HCT116 (cell line): ENCODE data around the gene DNAJC6. TPM values are rescaled to one million over a fixed set of nuclear protein-coding genes. Genes with fewer than 3 reads are reported as not detected.

ENCODE experiments used
- ATAC-seq: fragments of 200-7000 bp; cut with Tn5 transposase; 2 replicates; pipeline ENCODE4 v1.9.1; 2020; ENCODE audit warnings: mild to moderate bottlenecking, moderate library complexity
- BruUV-seq: library from RNA; stranded (reverse); fragments of 400-500 nt; replicated peaks from 2 replicates; lab custom pipeline; 2021; lab: Mats Ljungman, UMichigan
- CTCF ChIA-PET: fragments of 300-600 bp; sonication (Branson Sonifier 250); formaldehyde crosslinking; loops from one replicate; lab custom pipeline; 2021; ENCODE audit warnings: antibody characterized with exemption; lab: Charles Lee
- POLR2A ChIA-PET: fragments of 300-600, 350-600 bp; sonication (Branson Sonifier 250); formaldehyde crosslinking; loops from one replicate; lab custom pipeline; 2021; ENCODE audit warnings: antibody characterized with exemption; lab: Charles Lee
- RAD21 ChIA-PET, 2 experiments: fragments of 300-600 bp; sonication (Branson Sonifier 250); formaldehyde crosslinking; loops; one replicate each; lab custom pipeline; 2023; ENCODE audit warnings: low total read pairs in 2 of 2; ENCODE audit not compliant: uncharacterized antibody in 2 of 2, unreplicated experiment in 2 of 2, low non-redundant PET in 1 of 2; lab: Charles Lee
- DNase-seq: peaks from one replicate; pipeline ENCODE4 v3.0.0-alpha.2; 2010; ENCODE audit warnings: low read depth, low spot score
- H2AFZ ChIP-seq: fragments of 200-600 bp; shearing (Covaris generic), sonication (generic); 2 replicates; pipeline ENCODE4 v1.6.1; 2017; ENCODE audit warnings: low read depth, mixed run types, mixed read lengths, antibody characterized with exemption, low read length; ENCODE audit not compliant: poor library complexity, severe bottlenecking
- H3K27ac ChIP-seq: 2 replicates; pipeline ENCODE4 v1.5.1; 2012; ENCODE audit warnings: low read depth, low read length
- H3K27me3 ChIP-seq: fragments of 200-600 bp; sonication (generic); 2 replicates; pipeline ENCODE4 v1.6.1; 2016; ENCODE audit warnings: mixed run types, low read length, mixed read lengths; ENCODE audit not compliant: insufficient read depth
- H3K36me3 ChIP-seq, 2 experiments: fragments of 200-500 bp in 1 of 2; fragments of 200-600 bp in 1 of 2; sonication (Bioruptor generic) in 1 of 2; sonication (generic) in 1 of 2; 2 replicates each; pipeline versions ENCODE4 v1.5.1 to v1.6.1; 2014 to 2016; ENCODE audit warnings: low read length in 2 of 2, inconsistent platforms in 1 of 2, mixed read lengths in 1 of 2, mixed run types in 1 of 2; ENCODE audit not compliant: insufficient read depth in 2 of 2, control insufficient read depth in 1 of 2
- H3K4me1 ChIP-seq, 2 experiments: fragments of 200-600 bp in 1 of 2; sonication (generic) in 1 of 2; 2 replicates each; pipeline versions ENCODE4 v1.5.1 to v1.6.1; 2012 to 2017; ENCODE audit warnings: low read length in 2 of 2, inconsistent platforms in 1 of 2, mild to moderate bottlenecking in 1 of 2, mixed read lengths in 1 of 2, mixed run types in 1 of 2, moderate library complexity in 1 of 2; ENCODE audit not compliant: insufficient read depth in 2 of 2, control insufficient read depth in 1 of 2
- H3K4me2 ChIP-seq: fragments of 200-600 bp; sonication (generic); 2 replicates; pipeline ENCODE4 v1.6.1; 2017; ENCODE audit warnings: mixed run types, low read length, mixed read lengths
- H3K4me3 ChIP-seq, 2 experiments: fragments of 200-600 bp in 1 of 2; sonication (generic) in 1 of 2; replicated peaks in 1 of 2; 2 replicates each; pipeline ENCODE4 v1.5.1; 2011 to 2016; ENCODE audit warnings: low read length in 2 of 2, control low read depth in 1 of 2, low read depth in 1 of 2, mild to moderate bottlenecking in 1 of 2, mixed read lengths in 1 of 2, mixed run types in 1 of 2
- H3K79me2 ChIP-seq: fragments of 200-600 bp; sonication (generic); 2 replicates; pipeline ENCODE4 v1.6.1; 2017; ENCODE audit warnings: mild to moderate bottlenecking, mixed run types, low read length, moderate library complexity, mixed read lengths; ENCODE audit not compliant: insufficient read depth
- H3K9ac ChIP-seq: fragments of 200-600 bp; sonication (generic); 2 replicates; pipeline ENCODE4 v1.6.1; 2016; ENCODE audit warnings: low read length, mixed read lengths
- H3K9me2 ChIP-seq: fragments of 200-600 bp; sonication (generic), shearing (Covaris generic); 2 replicates; pipeline ENCODE4 v1.6.1; 2017; ENCODE audit warnings: mixed run types, mild to moderate bottlenecking, moderate library complexity; ENCODE audit not compliant: insufficient read depth
- H3K9me3 ChIP-seq, 2 experiments: fragments of 200-500 bp in 1 of 2; fragments of 200-600 bp in 1 of 2; sonication (Bioruptor generic) in 1 of 2; sonication (generic) in 1 of 2; 2 replicates each; pipeline ENCODE4 v1.6.1; 2014 to 2017; ENCODE audit warnings: low read length in 2 of 2, mixed read lengths in 2 of 2, inconsistent platforms in 1 of 2, low read depth in 1 of 2, mild to moderate bottlenecking in 1 of 2, mixed run types in 1 of 2, moderate library complexity in 1 of 2; ENCODE audit not compliant: control insufficient read depth in 1 of 2, insufficient read depth in 1 of 2
- H4K20me1 ChIP-seq: fragments of 200-600 bp; sonication (generic), shearing (Covaris generic); 2 replicates; pipeline ENCODE4 v1.6.1; 2017; ENCODE audit warnings: mixed run types, mild to moderate bottlenecking, moderate library complexity; ENCODE audit not compliant: insufficient read depth
- ATF3 ChIP-seq: IDR thresholded peaks from 2 replicates; pipeline ENCODE4 v1.6.1; 2012
- CBX3 ChIP-seq: IDR thresholded peaks from 2 replicates; pipeline ENCODE4 v1.6.1; 2012; ENCODE audit warnings: low read depth
- CEBPB ChIP-seq: IDR thresholded peaks from 2 replicates; pipeline ENCODE4 v1.6.1; 2012; ENCODE audit warnings: low read depth
- EGR1 ChIP-seq: IDR thresholded peaks from 2 replicates; pipeline ENCODE4 v1.6.1; 2012; ENCODE audit warnings: low read depth
- ELF1 ChIP-seq: IDR thresholded peaks from 2 replicates; pipeline ENCODE4 v1.6.1; 2012; ENCODE audit warnings: low read depth, borderline replicate concordance
- FOSL1 ChIP-seq: IDR thresholded peaks from 2 replicates; pipeline ENCODE4 v1.6.1; 2012; ENCODE audit warnings: low read depth
- JUND ChIP-seq: IDR thresholded peaks from 2 replicates; pipeline ENCODE4 v1.6.1; 2012
- MAX ChIP-seq: IDR thresholded peaks from 2 replicates; pipeline ENCODE4 v1.6.1; 2012
- POLR2AphosphoS5 ChIP-seq: IDR thresholded peaks from 2 replicates; pipeline ENCODE4 v1.6.1; 2011; ENCODE audit warnings: mild to moderate bottlenecking, low read depth, low read length, moderate library complexity
- RAD21 ChIP-seq: IDR thresholded peaks from 2 replicates; pipeline ENCODE4 v1.6.1; 2012; ENCODE audit warnings: low read depth, mild to moderate bottlenecking
- SIN3A ChIP-seq: IDR thresholded peaks from 2 replicates; pipeline ENCODE4 v1.6.1; 2012; ENCODE audit warnings: low read depth
- SP1 ChIP-seq: IDR thresholded peaks from 2 replicates; pipeline ENCODE4 v1.6.1; 2012; ENCODE audit warnings: low read depth
- SRF ChIP-seq: IDR thresholded peaks from 2 replicates; pipeline ENCODE4 v1.6.1; 2012; ENCODE audit warnings: low read depth
- TCF7L2 ChIP-seq: IDR thresholded peaks from 2 replicates; pipeline ENCODE4 v1.7.0; 2011; ENCODE audit warnings: borderline replicate concordance, inconsistent platforms; ENCODE audit not compliant: insufficient read depth, insufficient read length; ENCODE audit errors: extremely low read depth
- YY1 ChIP-seq: IDR thresholded peaks from 2 replicates; pipeline ENCODE4 v1.6.1; 2011; ENCODE audit warnings: low read length, low read depth, moderate library complexity, mild to moderate bottlenecking; ENCODE audit not compliant: insufficient replicate concordance; ENCODE audit errors: extremely low read depth
- ZFX ChIP-seq: fragments of 450-650 bp; IDR thresholded peaks from 2 replicates; pipeline ENCODE4 v1.6.1; 2017
- ZNF274 ChIP-seq: fragments of 200-500 bp; sonication (Bioruptor generic); IDR thresholded peaks from 2 replicates; pipeline ENCODE4 v1.6.1; 2014; ENCODE audit warnings: mild to moderate bottlenecking, low read depth, low read length, inconsistent platforms
- intact Hi-C: fragments of 100-400 bp; cut with micrococcal nuclease; formaldehyde crosslinking; loops from 2 replicates; pipeline ENCODE4 v1.10.0; 2022
- total RNA-seq: library from RNA; stranded (reverse); gene quantifications from one replicate; pipeline ENCODE4 v1.2.1, GENCODE V29; 2021; ENCODE audit not compliant: unreplicated experiment
- TF ChIP-seq, protein P1 (sequence below), 3 experiments: fragments of 200-600 bp in 1 of 3; sonication (generic) in 1 of 3; IDR thresholded peaks in 2 of 3; conservative IDR thresholded peaks in 1 of 3; 2 replicates each; pipeline ENCODE4 v1.5.1; 2012 to 2017; ENCODE audit warnings: low read depth in 2 of 3, low read length in 2 of 3, antibody characterized with exemption in 1 of 3, borderline replicate concordance in 1 of 3, control low read depth in 1 of 3, mild to moderate bottlenecking in 1 of 3, mixed read lengths in 1 of 3, mixed run types in 1 of 3, moderate library complexity in 1 of 3; ENCODE audit not compliant: insufficient read depth in 1 of 3

Gene DNAJC6
- total RNA-seq, 1 experiment from 2014 or later: 9.0 TPM

- ATAC-seq (no peak), DNase-seq (no peak)
- Histone ChIP-seq H4K20me1 (no peaks in the 10 kb centered on the region), H3K9me3 (no peaks in the 10 kb centered on the region), H3K79me2 (no peaks in the 10 kb centered on the region), H3K36me3 (no peaks in the 10 kb centered on the region), H3K4me1 (peaks cover 5 to 12% of the 10 kb centered on the region in 2 experiments; a peak in 3 of 4 replicates), H3K9me2 (no peaks in the 10 kb centered on the region), H3K4me2 (no peak overlapping the region), H3K4me3 (no peak overlapping the region), H3K27ac (no peak overlapping the region), H2AFZ (no peak overlapping the region), H3K27me3 (no peaks in the 10 kb centered on the region), H3K9ac (no peak overlapping the region)
- intact Hi-C loops: no loop called here
- no TSS peak for BruUV-seq
- ChIA-PET POLR2A (no interaction called here), RAD21 (no interaction called here), CTCF (no interaction called here)
- no peak for TF ChIP-seq SIN3A
- TF ChIP-seq JUND: no peak
- no peak for TF ChIP-seq ATF3
- peak; percentile 29; the same call in 1 of the 2 replicates for TF ChIP-seq CEBPB
- TF ChIP-seq ZNF274: no peak
- no peak for TF ChIP-seq RAD21
These were observed 33.9 kb downstream of the DNAJC6 start for GRCh38 chr1:65343286-65343685.

- Histone ChIP-seq H4K20me1 (no peaks in the 10 kb centered on the region), H3K36me3 (no peaks in the 10 kb centered on the region), H3K4me2 (no peak overlapping the region), H3K9me3 (no peaks in the 10 kb centered on the region), H2AFZ (no peak overlapping the region), H3K79me2 (no peaks in the 10 kb centered on the region), H3K27ac (no peak overlapping the region), H3K27me3 (no peaks in the 10 kb centered on the region), H3K9ac (no peak overlapping the region), H3K9me2 (no peaks in the 10 kb centered on the region), H3K4me1 (peaks cover 5 to 10% of the 10 kb centered on the region in 2 experiments; a peak in 3 of 4 replicates), H3K4me3 (no peak overlapping the region)
- no TSS peak for BruUV-seq
- ChIA-PET RAD21 (no interaction called here), CTCF (no interaction called here), POLR2A (no interaction called here)
- DNase-seq (no peak), ATAC-seq (no peak)
- intact Hi-C loops: no loop called here
- TF ChIP-seq ATF3 (no peak), ZFX (no peak), SRF (no peak), CEBPB (no peak), SIN3A (no peak), ZNF274 (no peak), ELF1 (no peak), MAX (no peak), TCF7L2 (no peak), YY1 (no peak), EGR1 (no peak), POLR2AphosphoS5 (no peak), SP1 (no peak), CBX3 (no peak), FOSL1 (no peak)
- TF ChIP-seq, protein P1, sequence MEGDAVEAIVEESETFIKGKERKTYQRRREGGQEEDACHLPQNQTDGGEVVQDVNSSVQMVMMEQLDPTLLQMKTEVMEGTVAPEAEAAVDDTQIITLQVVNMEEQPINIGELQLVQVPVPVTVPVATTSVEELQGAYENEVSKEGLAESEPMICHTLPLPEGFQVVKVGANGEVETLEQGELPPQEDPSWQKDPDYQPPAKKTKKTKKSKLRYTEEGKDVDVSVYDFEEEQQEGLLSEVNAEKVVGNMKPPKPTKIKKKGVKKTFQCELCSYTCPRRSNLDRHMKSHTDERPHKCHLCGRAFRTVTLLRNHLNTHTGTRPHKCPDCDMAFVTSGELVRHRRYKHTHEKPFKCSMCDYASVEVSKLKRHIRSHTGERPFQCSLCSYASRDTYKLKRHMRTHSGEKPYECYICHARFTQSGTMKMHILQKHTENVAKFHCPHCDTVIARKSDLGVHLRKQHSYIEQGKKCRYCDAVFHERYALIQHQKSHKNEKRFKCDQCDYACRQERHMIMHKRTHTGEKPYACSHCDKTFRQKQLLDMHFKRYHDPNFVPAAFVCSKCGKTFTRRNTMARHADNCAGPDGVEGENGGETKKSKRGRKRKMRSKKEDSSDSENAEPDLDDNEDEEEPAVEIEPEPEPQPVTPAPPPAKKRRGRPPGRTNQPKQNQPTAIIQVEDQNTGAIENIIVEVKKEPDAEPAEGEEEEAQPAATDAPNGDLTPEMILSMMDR (IDR thresholded peaks at IDR 0.05 in 2 of 3, conservative IDR thresholded peaks at IDR 0.05 in 1 of 3; ENCODE audit: borderline replicate concordance in 1 of 3, insufficient read depth in 1 of 3, low read depth in 2 of 3, low read length in 2 of 3): no peak
These were observed 35.0 kb downstream of the DNAJC6 start for GRCh38 chr1:65344171-65344814.
